Measurements from ENCODE around the gene SPG11. TPM values are rescaled to one million over a fixed set of nuclear protein-coding genes. Genes with fewer than 3 reads are reported as not detected.
"Not testable (repeated sequence)": the region's sequence is repeated elsewhere in the genome, so short reads cannot be mapped to it uniquely, and the experiment has no call there.

SPG11 gene
- total RNA-seq, 1 experiment from 2014 or later, result 38.3 TPM

- Mint-ChIP-seq H3K4me3 (no peak overlapping the region), H3K9me3 (no peaks in the 10 kb centered on the region), H3K27me3 (ENCODE audit: low read depth) (no peaks in the 10 kb centered on the region), H3K36me3 (ENCODE audit: insufficient read depth in 1 of 3, low read depth in 3 of 3) (peaks cover 27 to 55% (median 49%) of the 10 kb centered on the region in 3 experiments; a peak in 6 of 7 replicates), H3K27ac (no peak overlapping the region), H3K4me1 (0 out of 4 replicates have a peak, but pooled peaks cover 4 to 5% of the 10 kb centered on the region in 2 experiments)
- no peak overlapping the region for H2BK120ac ChIP-seq (ENCODE audit: low read depth, low read length, poor library complexity, severe bottlenecking)
- no peaks in the 10 kb centered on the region for H3K4me1 ChIP-seq (ENCODE audit: insufficient read depth, low read length)
- H2BK15ac ChIP-seq (ENCODE audit: low read depth, low read length), result no peak overlapping the region
- H4K5ac ChIP-seq (ENCODE audit: insufficient read length, low read depth, low read length), result no peak overlapping the region
- H4K91ac ChIP-seq (ENCODE audit: insufficient read length, low read depth, low read length), result no peak overlapping the region
- peaks cover 4% of the 10 kb centered on the region; the same call in 1 of the 2 replicates for H3K79me2 ChIP-seq (ENCODE audit: insufficient read depth, low read length)
- no peak overlapping the region for H3K23ac ChIP-seq (ENCODE audit: insufficient read length, low read depth, low read length)
- no peak for DNase-seq
- no peak overlapping the region for H3K18ac ChIP-seq (ENCODE audit: insufficient read length, low read depth, low read length)
- no peak overlapping the region for H3K27ac ChIP-seq (ENCODE audit: insufficient read length, low read depth, low read length)
- no peak overlapping the region for H3K4me2 ChIP-seq (ENCODE audit: insufficient read depth, insufficient read length, low read length)
- no peaks in the 10 kb centered on the region for H3K9me3 ChIP-seq (ENCODE audit: control insufficient read depth, low read depth, low read length)
- no peak overlapping the region for H2BK20ac ChIP-seq (ENCODE audit: low read depth, low read length, poor library complexity, severe bottlenecking)
- H3K4ac ChIP-seq (ENCODE audit: low read depth, low read length), result no peak overlapping the region
- no peak overlapping the region for H2AFZ ChIP-seq (ENCODE audit: low read length)
- no peaks in the 10 kb centered on the region for H4K20me1 ChIP-seq (ENCODE audit: control insufficient read depth, insufficient read depth, insufficient read length)
- no peak overlapping the region for H3T11ph ChIP-seq (ENCODE audit: low read length)
- H3K27me3 ChIP-seq (ENCODE audit: insufficient read depth, low read length), result no peaks in the 10 kb centered on the region
- no peak overlapping the region for H4K8ac ChIP-seq (replicated peaks; ENCODE audit: insufficient read length, low read depth, low read length)
- no CpG with 5 or more reads among the region's 3 CpGs for WGBS (ENCODE audit: extremely low coverage, insufficient read length, low lambda C conversion rate)
- H3K9ac ChIP-seq (ENCODE audit: extremely low read depth, insufficient read length, low read length), result no peak overlapping the region
- H3K79me1 ChIP-seq (ENCODE audit: insufficient read depth, low read depth, low read length, poor library complexity, severe bottlenecking), result peaks cover 4% of the 10 kb centered on the region
- no peaks in the 10 kb centered on the region for H3K23me2 ChIP-seq (ENCODE audit: insufficient read length, low read depth, low read length, poor library complexity, severe bottlenecking)
- TF ChIP-seq CTCF (conservative IDR thresholded peaks at IDR 0.05), result peak; percentile 50
- no peak overlapping the region for H2AK5ac ChIP-seq (ENCODE audit: insufficient read length, low read length)
- no peak overlapping the region for H2BK12ac ChIP-seq (ENCODE audit: insufficient read length, low read depth, low read length)
- H3K14ac ChIP-seq (ENCODE audit: insufficient read depth, low read length), result no peak overlapping the region
- H2BK5ac ChIP-seq (ENCODE audit: insufficient read length, low read length), result no peak overlapping the region
- no peak overlapping the region for H3K56ac ChIP-seq (ENCODE audit: insufficient read length, low read depth, low read length)
Observed at GRCh38 chr15:44550256-44550655, 113.2 kb downstream of the SPG11 start.

- not testable (repeated sequence) for H3K4me2 ChIP-seq (ENCODE audit: insufficient read depth, insufficient read length, low read length); H3K9me3 Mint-ChIP-seq; H4K8ac ChIP-seq (replicated peaks; ENCODE audit: insufficient read length, low read depth, low read length); H3K23me2 ChIP-seq (ENCODE audit: insufficient read length, low read depth, low read length, poor library complexity, severe bottlenecking); H2BK15ac ChIP-seq (ENCODE audit: low read depth, low read length); H3K4ac ChIP-seq (ENCODE audit: low read depth, low read length); H3K4me1 Mint-ChIP-seq; H3K18ac ChIP-seq (ENCODE audit: insufficient read length, low read depth, low read length); H2BK20ac ChIP-seq (ENCODE audit: low read depth, low read length, poor library complexity, severe bottlenecking); H2BK12ac ChIP-seq (ENCODE audit: insufficient read length, low read depth, low read length); DNase-seq; H3K27me3 Mint-ChIP-seq (ENCODE audit: low read depth); H3K9me3 ChIP-seq (ENCODE audit: control insufficient read depth, low read depth, low read length); H4K20me1 ChIP-seq (ENCODE audit: control insufficient read depth, insufficient read depth, insufficient read length); H3K4me3 Mint-ChIP-seq; H2AK5ac ChIP-seq (ENCODE audit: insufficient read length, low read length); H3K27ac ChIP-seq (ENCODE audit: insufficient read length, low read depth, low read length); H2BK120ac ChIP-seq (ENCODE audit: low read depth, low read length, poor library complexity, severe bottlenecking); H3T11ph ChIP-seq (ENCODE audit: low read length); H2AFZ ChIP-seq (ENCODE audit: low read length); H3K23ac ChIP-seq (ENCODE audit: insufficient read length, low read depth, low read length); H3K27me3 ChIP-seq (ENCODE audit: insufficient read depth, low read length); H3K14ac ChIP-seq (ENCODE audit: insufficient read depth, low read length); H3K79me1 ChIP-seq (ENCODE audit: insufficient read depth, low read depth, low read length, poor library complexity, severe bottlenecking); H4K91ac ChIP-seq (ENCODE audit: insufficient read length, low read depth, low read length); H4K5ac ChIP-seq (ENCODE audit: insufficient read length, low read depth, low read length); H3K9ac ChIP-seq (ENCODE audit: extremely low read depth, insufficient read length, low read length); H3K4me1 ChIP-seq (ENCODE audit: insufficient read depth, low read length); H3K79me2 ChIP-seq (ENCODE audit: insufficient read depth, low read length); H3K56ac ChIP-seq (ENCODE audit: insufficient read length, low read depth, low read length); H2BK5ac ChIP-seq (ENCODE audit: insufficient read length, low read length)
- Mint-ChIP-seq H3K36me3 (ENCODE audit: insufficient read depth in 1 of 3, low read depth in 3 of 3) (peaks cover 19 to 45% (median 38%) of the 10 kb centered on the region in 3 experiments; a peak in 6 of 7 replicates), H3K27ac (peak overlapping the region in 1 of 3 experiments; percentile 74; a peak in 2 of 7 replicates)
- no CpG with 5 or more reads among the region's 9 CpGs for WGBS (ENCODE audit: extremely low coverage, insufficient read length, low lambda C conversion rate)
Observed at GRCh38 chr15:44549152-44549551, 114.3 kb downstream of the SPG11 start.
